Measurements from ENCODE around the gene ANKRD52. TPM values are rescaled to one million over a fixed set of nuclear protein-coding genes. Genes with fewer than 3 reads are reported as not detected.
"Not testable (repeated sequence)": the region's sequence is repeated elsewhere in the genome, so short reads cannot be mapped to it uniquely, and the experiment has no call there.

The ANKRD52 gene
- total RNA-seq, 1 donor from 2014 or later = 48.5 TPM

DNA sequence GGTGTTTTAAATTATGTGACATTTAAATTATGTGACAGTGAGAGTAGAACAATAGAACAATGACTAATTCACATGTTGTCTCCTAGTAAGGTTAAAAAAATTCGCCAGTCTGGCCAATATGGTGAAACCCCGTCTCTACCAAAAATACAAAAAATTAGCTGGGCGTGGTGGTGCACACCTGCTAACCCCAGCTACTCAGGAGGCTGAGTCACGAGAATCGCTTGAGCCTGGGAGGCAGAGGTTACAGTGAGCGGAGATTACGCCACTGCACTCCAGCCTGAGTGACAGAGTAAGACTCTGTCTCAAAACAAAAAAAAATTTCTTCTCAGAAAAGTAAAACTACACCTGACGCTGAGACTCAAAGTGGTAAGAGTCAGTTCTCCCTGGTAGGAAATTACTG lies 39.2 kb upstream of the ANKRD52 start:
- H3K4me1 Mint-ChIP-seq (ENCODE audit: unreplicated experiment) = peaks cover 10% of the 10 kb centered on the region
- no peak overlapping the region for H3K4me3 Mint-ChIP-seq (ENCODE audit: unreplicated experiment)
- no peak for DNase-seq (ENCODE audit: low spot score)
- no peaks in the 10 kb centered on the region for H3K9me3 Mint-ChIP-seq (ENCODE audit: unreplicated experiment)
- H3K27me3 Mint-ChIP-seq (ENCODE audit: unreplicated experiment) = peaks cover 7% of the 10 kb centered on the region
- H3K36me3 Mint-ChIP-seq (ENCODE audit: low read depth, unreplicated experiment) = peaks cover 4% of the 10 kb centered on the region
- TF ChIP-seq CTCF (IDR thresholded peaks at IDR 0.05; ENCODE audit: unreplicated experiment) = no peak
- H3K27ac Mint-ChIP-seq (ENCODE audit: unreplicated experiment) = no peak overlapping the region

DNA sequence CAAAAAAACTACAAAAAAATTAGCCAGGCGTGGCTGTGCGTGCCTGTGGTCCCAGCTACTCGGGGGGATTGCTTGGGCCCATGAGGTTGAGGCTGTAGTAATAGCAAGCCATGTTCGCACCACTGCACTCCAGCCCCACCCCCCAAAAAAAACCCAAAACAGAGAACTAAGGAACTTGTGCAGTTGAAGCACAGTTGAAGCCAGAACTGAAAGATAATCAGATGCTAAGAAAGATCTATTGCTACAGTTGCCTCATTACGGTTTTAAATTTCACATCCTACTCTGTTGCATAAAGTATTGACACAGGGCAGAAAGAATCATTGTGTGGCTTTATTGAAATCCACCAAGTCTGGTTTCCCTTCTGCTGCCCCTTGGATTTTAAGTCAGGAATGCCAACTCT lies 38.1 kb upstream of the ANKRD52 start:
- H3K36me3 Mint-ChIP-seq (ENCODE audit: low read depth, unreplicated experiment) = peaks cover 4% of the 10 kb centered on the region
- H3K4me3 Mint-ChIP-seq (ENCODE audit: unreplicated experiment) = no peak overlapping the region
- peaks cover 6% of the 10 kb centered on the region for H3K27me3 Mint-ChIP-seq (ENCODE audit: unreplicated experiment)
- H3K27ac Mint-ChIP-seq (ENCODE audit: unreplicated experiment) = no peak overlapping the region
- DNase-seq (ENCODE audit: low spot score) = no peak
- TF ChIP-seq CTCF (IDR thresholded peaks at IDR 0.05; ENCODE audit: unreplicated experiment) = no peak
- no peaks in the 10 kb centered on the region for H3K9me3 Mint-ChIP-seq (ENCODE audit: unreplicated experiment)
- peaks cover 10% of the 10 kb centered on the region for H3K4me1 Mint-ChIP-seq (ENCODE audit: unreplicated experiment)

- no peaks in the 10 kb centered on the region for H3K4me1 Mint-ChIP-seq (ENCODE audit: unreplicated experiment)
- peaks cover 10% of the 10 kb centered on the region for H3K36me3 Mint-ChIP-seq (ENCODE audit: low read depth, unreplicated experiment)
- no peak for DNase-seq (ENCODE audit: low spot score)
- H3K27me3 Mint-ChIP-seq (ENCODE audit: unreplicated experiment) = no peaks in the 10 kb centered on the region
- H3K27ac Mint-ChIP-seq (ENCODE audit: unreplicated experiment) = no peak overlapping the region
- TF ChIP-seq CTCF (IDR thresholded peaks at IDR 0.05; ENCODE audit: unreplicated experiment) = no peak
- H3K4me3 Mint-ChIP-seq (ENCODE audit: unreplicated experiment) = no peak overlapping the region
- H3K9me3 Mint-ChIP-seq (ENCODE audit: unreplicated experiment) = no peaks in the 10 kb centered on the region
Measured at GRCh38 chr12:56293795-56294194, 35.6 kb upstream of the ANKRD52 start.

DNA sequence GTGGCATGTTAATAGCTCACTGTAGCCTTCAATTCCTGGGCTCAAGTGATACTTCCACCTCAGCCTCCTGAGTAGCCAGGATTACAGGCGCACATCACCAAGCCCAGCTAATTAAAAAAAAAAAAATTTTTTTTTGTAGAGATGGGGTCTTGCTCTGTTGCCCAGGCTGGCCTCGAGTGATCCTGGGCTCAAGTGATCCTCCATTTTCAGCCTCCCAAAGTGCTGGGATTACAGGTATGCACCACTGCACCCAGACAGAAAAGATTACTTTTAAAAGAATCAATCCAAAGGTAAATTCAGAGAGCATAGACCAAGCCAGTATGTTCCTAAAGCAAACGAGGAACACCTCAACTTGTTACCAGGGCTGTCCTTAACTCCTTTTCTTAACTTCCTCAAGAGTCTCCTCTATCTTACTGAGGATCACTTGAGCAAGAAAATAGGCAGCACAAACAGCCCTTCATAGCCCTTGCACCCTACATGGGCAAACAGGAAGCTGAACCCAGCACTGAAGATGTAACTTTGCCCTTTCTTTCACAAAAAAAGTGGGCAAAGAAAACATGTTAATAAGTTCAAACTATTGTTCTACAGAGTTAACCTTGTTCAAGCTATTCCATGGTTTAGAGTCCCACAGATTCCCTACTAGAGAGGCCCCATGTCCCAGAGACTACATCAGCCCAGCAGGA lies 30.7 kb upstream of the ANKRD52 start:
- no peak for TF ChIP-seq CTCF (IDR thresholded peaks at IDR 0.05; ENCODE audit: unreplicated experiment)
- no peak overlapping the region for H3K27ac Mint-ChIP-seq (ENCODE audit: unreplicated experiment)
- H3K9me3 Mint-ChIP-seq (ENCODE audit: unreplicated experiment) = no peaks in the 10 kb centered on the region
- H3K27me3 Mint-ChIP-seq (ENCODE audit: unreplicated experiment) = peaks cover 3% of the 10 kb centered on the region
- no peak overlapping the region for H3K4me3 Mint-ChIP-seq (ENCODE audit: unreplicated experiment)
- DNase-seq (ENCODE audit: low spot score) = no peak
- H3K4me1 Mint-ChIP-seq (ENCODE audit: unreplicated experiment) = no peaks in the 10 kb centered on the region
- peaks cover 12% of the 10 kb centered on the region for H3K36me3 Mint-ChIP-seq (ENCODE audit: low read depth, unreplicated experiment)

DNA sequence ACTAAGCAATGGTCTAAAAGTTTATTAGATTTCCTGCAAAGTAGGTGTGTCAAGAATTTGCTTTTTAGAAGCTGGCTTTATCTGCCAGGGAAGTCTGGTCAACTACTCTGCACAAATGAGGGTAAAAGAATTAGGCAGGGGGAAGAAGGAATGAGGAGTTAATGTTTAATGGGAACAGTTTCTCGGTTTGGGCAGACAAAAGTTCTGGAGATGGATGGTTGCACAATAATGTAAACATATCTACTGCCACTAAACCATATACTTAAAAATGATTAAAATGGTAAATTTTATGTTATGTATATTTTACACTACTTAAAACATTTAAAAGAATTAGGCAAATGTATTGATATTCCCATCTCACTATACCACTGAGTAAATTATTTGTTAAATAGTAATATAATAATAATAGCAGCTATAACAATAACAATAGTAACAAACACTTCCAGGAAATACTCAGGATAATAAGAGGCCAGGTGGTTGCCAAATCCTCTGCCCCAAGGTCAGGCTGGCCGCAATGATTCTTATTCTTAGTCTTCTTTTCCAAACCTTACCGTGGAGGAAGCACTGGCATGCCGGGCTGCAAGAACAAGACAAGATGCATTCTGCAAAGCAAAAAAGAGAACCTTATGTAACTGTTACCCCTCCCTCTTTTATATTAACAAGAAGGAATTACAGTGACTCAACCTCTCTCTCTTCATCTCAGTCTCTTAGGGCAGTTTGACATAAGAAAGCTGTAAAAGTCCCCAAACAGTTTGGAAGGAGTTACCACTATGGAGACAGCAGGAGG lies 28.1 kb upstream of the ANKRD52 start:
- Mint-ChIP-seq H3K4me3 (ENCODE audit: unreplicated experiment) (no peak overlapping the region), H3K9me3 (ENCODE audit: unreplicated experiment) (no peaks in the 10 kb centered on the region), H3K36me3 (ENCODE audit: low read depth, unreplicated experiment) (peaks cover 22% of the 10 kb centered on the region), H3K4me1 (ENCODE audit: unreplicated experiment) (no peaks in the 10 kb centered on the region), H3K27ac (ENCODE audit: unreplicated experiment) (no peak overlapping the region), H3K27me3 (ENCODE audit: unreplicated experiment) (peaks cover 4% of the 10 kb centered on the region)
- no peak for TF ChIP-seq CTCF (IDR thresholded peaks at IDR 0.05; ENCODE audit: unreplicated experiment)
- DNase-seq (ENCODE audit: low spot score) = no peak

- not testable (repeated sequence) for H3K9me3 Mint-ChIP-seq (ENCODE audit: unreplicated experiment)
Measured at GRCh38 chr12:56284263-56284662, 26.1 kb upstream of the ANKRD52 start.

More at GRCh38 chr12:56284263-56284662, 26.1 kb upstream of the ANKRD52 start:
- not testable (repeated sequence) for H3K27me3 Mint-ChIP-seq (ENCODE audit: unreplicated experiment); H3K27ac Mint-ChIP-seq (ENCODE audit: unreplicated experiment); DNase-seq (ENCODE audit: low spot score); H3K4me1 Mint-ChIP-seq (ENCODE audit: unreplicated experiment); H3K4me3 Mint-ChIP-seq (ENCODE audit: unreplicated experiment)
- peaks cover 22% of the 10 kb centered on the region for H3K36me3 Mint-ChIP-seq (ENCODE audit: low read depth, unreplicated experiment)

Measured in endothelial cell (in vitro differentiated cells).